AG04450 (cell line): ENCODE measurements around the gene GUCA1C. TPM values are rescaled to one million over a fixed set of nuclear protein-coding genes. Genes with fewer than 3 reads are reported as not detected.

Experiments used
- CTCF ChIA-PET: fragments of 300-600, 350-600 bp; formaldehyde crosslinking; extraction: SDS; loops from one replicate; lab custom pipeline; 2022; ENCODE audit warnings: antibody characterized with exemption, inconsistent platforms; lab: Charles Lee
- POLR2A ChIA-PET: fragments of 350-600 bp; formaldehyde crosslinking; extraction: SDS; loops from one replicate; lab custom pipeline; 2021; ENCODE audit warnings: antibody characterized with exemption, inconsistent platforms; lab: Yijun Ruan, JAX
- DNase-seq: peaks from one replicate; pipeline ENCODE4 v3.0.0-alpha.2; 2011; ENCODE audit warnings: low read depth, low spot score
- H3K27ac ChIP-seq: one replicate; pipeline ENCODE4 v1.5.1; 2012; ENCODE audit warnings: low read depth, low read length, control low read depth
- H3K27me3 ChIP-seq: one replicate; pipeline ENCODE4 v1.6.0; 2012; ENCODE audit warnings: low read length; ENCODE audit not compliant: control insufficient read depth, insufficient read depth
- H3K4me3 ChIP-seq: 2 replicates; pipeline ENCODE4 v1.5.1; 2011; ENCODE audit warnings: mild to moderate bottlenecking, low read depth, low read length, control low read depth
- H3K9me3 ChIP-seq: 2 replicates; pipeline ENCODE4 v1.5.1; 2012; ENCODE audit warnings: low read length; ENCODE audit not compliant: control insufficient read depth, insufficient read depth
- polyA plus RNA-seq: library from polyadenylated mRNA; depleted of rRNA; stranded (reverse); fragments of >200 nt; gene quantifications from 2 replicates; pipeline ENCODE4 v1.2.3, GENCODE V29; 2011
- TF ChIP-seq, protein P1 (sequence below): IDR thresholded peaks from 2 replicates; pipeline ENCODE4 v1.5.1; 2011; ENCODE audit warnings: low read depth, low read length, control low read depth, inconsistent platforms

The GUCA1C gene
- polyA plus RNA-seq, 1 experiment, result not detected

DNA sequence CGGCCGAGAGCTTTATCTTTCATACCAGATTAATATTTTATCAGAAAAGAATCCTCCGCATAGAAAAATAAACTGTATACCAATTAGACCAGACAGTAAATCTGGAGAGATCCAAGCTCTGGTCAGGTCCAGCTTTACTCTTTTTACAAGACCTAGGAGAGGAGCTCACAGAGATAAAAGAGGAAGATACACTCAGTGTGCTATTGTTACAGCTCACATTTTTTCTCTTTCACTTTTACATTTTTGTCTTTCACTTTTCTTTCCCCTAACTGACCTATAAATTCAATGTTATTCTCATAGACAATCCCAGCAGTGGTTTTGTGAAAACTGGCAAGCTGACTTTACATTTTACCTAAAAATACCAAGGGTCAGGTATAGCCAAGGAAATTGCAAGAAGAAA is 55.8 kb downstream of the GUCA1C start:
- Histone ChIP-seq H3K4me3 (no peak overlapping the region), H3K27me3 (no peaks in the 10 kb centered on the region), H3K9me3 (no peaks in the 10 kb centered on the region), H3K27ac (no peak overlapping the region)
- ChIA-PET CTCF (interaction anchor here (2.2 kb wide), 1 partner anchor 17 kb away, joined by 8 read pairs; no protein-coding TSS in a partner anchor), POLR2A (interaction anchor here (1.0 kb wide), 1 partner anchor 17 kb away, joined by 3 read pairs; no protein-coding TSS in a partner anchor)
- no peak for DNase-seq
- TF ChIP-seq, protein P1, sequence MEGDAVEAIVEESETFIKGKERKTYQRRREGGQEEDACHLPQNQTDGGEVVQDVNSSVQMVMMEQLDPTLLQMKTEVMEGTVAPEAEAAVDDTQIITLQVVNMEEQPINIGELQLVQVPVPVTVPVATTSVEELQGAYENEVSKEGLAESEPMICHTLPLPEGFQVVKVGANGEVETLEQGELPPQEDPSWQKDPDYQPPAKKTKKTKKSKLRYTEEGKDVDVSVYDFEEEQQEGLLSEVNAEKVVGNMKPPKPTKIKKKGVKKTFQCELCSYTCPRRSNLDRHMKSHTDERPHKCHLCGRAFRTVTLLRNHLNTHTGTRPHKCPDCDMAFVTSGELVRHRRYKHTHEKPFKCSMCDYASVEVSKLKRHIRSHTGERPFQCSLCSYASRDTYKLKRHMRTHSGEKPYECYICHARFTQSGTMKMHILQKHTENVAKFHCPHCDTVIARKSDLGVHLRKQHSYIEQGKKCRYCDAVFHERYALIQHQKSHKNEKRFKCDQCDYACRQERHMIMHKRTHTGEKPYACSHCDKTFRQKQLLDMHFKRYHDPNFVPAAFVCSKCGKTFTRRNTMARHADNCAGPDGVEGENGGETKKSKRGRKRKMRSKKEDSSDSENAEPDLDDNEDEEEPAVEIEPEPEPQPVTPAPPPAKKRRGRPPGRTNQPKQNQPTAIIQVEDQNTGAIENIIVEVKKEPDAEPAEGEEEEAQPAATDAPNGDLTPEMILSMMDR, result no peak

DNA sequence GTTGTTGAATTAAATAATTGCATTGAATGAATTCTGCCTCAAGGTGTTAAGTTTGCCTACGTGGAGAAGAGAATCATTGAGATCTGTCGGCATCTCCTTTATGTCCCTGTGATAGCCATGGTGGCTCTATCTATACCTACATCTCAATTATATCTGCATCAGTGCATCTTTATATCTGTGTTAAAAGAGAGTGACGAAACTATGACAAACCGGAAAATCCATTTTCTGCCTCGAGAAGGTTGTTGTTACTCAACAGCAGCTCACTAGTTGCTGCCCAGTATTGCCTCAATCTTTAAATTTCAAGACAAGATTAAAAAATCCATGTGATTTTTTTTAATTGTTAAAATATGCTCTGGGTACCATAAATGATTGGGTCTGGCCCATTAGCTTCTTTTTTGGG is 58.7 kb downstream of the GUCA1C start:
- H3K9me3 ChIP-seq, result no peaks in the 10 kb centered on the region
- ChIA-PET CTCF (no interaction called here), POLR2A (no interaction called here)

DNA sequence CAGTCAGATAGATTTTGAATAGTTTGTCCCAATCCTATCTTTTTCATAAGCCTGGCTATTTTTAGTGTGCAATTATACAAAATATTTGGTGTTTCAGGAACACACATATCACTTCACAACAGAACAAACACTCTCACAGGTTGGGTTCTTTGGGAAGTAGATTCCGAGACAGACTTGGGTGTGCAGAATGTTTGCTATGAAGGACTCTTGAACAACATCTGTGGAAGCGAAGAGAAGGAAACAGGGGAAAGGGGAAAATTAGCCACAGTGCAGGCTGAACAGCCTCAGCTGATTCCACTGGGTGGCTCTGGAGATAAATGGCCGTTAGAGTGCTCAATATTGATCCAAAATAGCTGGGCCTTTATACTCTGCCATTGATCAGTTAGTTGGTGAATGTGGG is 61.8 kb downstream of the GUCA1C start:
- ChIA-PET CTCF (no interaction called here), POLR2A (no interaction called here)
- DNase-seq, result no peak
- TF ChIP-seq, protein P1, result no peak
- H3K4me3 ChIP-seq, result no peak overlapping the region
- no peak overlapping the region for H3K27ac ChIP-seq
- H3K9me3 ChIP-seq, result no peaks in the 10 kb centered on the region
- H3K27me3 ChIP-seq, result no peaks in the 10 kb centered on the region

More for the DNA sequence above, 58.7 kb downstream of the GUCA1C start:
- Histone ChIP-seq H3K27ac (no peak overlapping the region), H3K4me3 (no peak overlapping the region), H3K27me3 (no peaks in the 10 kb centered on the region)
- DNase-seq, result no peak
- TF ChIP-seq, protein P1, result no peak

DNA sequence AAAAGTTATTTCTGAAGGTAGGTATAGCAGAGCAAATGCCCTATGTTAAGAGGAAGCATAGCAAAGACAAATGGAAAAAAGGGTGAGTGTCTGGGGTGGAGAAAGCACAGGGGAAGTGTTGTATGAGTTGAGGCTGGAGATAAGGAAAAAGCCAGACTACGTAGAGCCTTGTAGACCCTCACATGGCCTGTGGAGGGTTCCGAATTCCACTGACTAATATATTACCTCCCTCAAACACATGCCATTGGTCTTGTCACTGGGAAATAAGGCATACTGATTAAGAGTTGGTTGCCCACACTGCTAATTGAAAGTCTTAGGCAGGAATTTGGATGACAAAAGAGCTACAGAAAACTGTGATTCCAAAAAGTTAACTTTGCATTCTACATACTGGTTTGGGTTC is 65.9 kb downstream of the GUCA1C start:
- TF ChIP-seq, protein P1, result no peak
- POLR2A ChIA-PET, result no interaction called here
- CTCF ChIA-PET, result interaction anchor here (2.8 kb wide), 1 partner anchor 27 kb away, joined by 12 read pairs; no protein-coding TSS in a partner anchor

DNA sequence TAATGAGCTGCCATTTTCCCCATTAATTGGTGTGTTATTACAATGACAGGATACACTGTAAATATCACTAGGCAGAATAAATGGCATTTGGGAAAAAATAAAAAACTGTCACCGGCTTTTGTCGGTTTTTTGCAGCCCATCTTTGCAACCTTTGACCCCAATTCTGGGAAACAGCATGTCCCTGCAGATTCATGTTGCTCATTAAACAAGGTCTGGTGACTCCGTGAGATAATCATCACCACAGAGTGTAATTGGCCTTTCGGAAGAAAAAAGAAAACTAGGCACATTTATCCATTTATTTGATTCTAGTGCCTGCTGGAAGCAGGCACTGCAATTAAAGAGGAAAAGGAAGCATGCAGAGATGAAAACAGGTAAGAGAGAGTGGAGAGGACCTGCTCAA is 66.6 kb downstream of the GUCA1C start:
- CTCF ChIA-PET, result interaction anchor here (0.6 to 2.8 kb wide), 2 partner anchors 28 to 400 kb away, joined by 4 to 12 read pairs; no protein-coding TSS in a partner anchor

More for the DNA sequence above, 65.9 kb downstream of the GUCA1C start:
- no peak overlapping the region for H3K27ac ChIP-seq
- no peaks in the 10 kb centered on the region for H3K9me3 ChIP-seq
- H3K27me3 ChIP-seq, result no peaks in the 10 kb centered on the region
- H3K4me3 ChIP-seq, result no peak overlapping the region
- no peak for DNase-seq

More for the DNA sequence above, 66.6 kb downstream of the GUCA1C start:
- Histone ChIP-seq H3K27ac (no peak overlapping the region), H3K9me3 (no peaks in the 10 kb centered on the region), H3K4me3 (no peak overlapping the region), H3K27me3 (no peaks in the 10 kb centered on the region)
- DNase-seq, result no peak
- TF ChIP-seq, protein P1, result no peak
- POLR2A ChIA-PET, result no interaction called here
